Suppressor macrophage (primary cell): ENCODE results near the gene OR52B2.

ENCODE experiments used
- DNase-seq, 4 experiments: peaks; one replicate each; pipeline ENCODE4 v3.0.0-alpha.2; 2020 to 2022
- total RNA-seq, 17 experiments: gene quantifications; one replicate each; lab custom pipeline; 2026; ENCODE audit warnings: mixed read lengths in 6 of 17, inconsistent platforms in 3 of 17; lab: John Stamatoyannopoulos, UW

The OR52B2 gene
- 0 to 0.66 (median 0) reads per million in 17 experiments for total RNA-seq

- no peak for DNase-seq
Measured at GRCh38 chr11:6170226-6170625, at the start of gene OR52B2. Gene OR52B2, minus strand, starts transcription at chr11:6170326. Its CDS starts 0 bp downstream, at chr11:6170326.

- peak; percentile 38 to 72 (median 60) for DNase-seq
Measured at GRCh38 chr11:6219359-6219758, 49.2 kb upstream of the OR52B2 start.

GRCh38 chr11:6217722-6218121 is 47.6 kb upstream of the OR52B2 start:
- no peak for DNase-seq

GRCh38 chr11:6216501-6216900 is 46.4 kb upstream of the OR52B2 start:
- no peak for DNase-seq

- no peak for DNase-seq
Measured at GRCh38 chr11:6214530-6214929, 44.4 kb upstream of the OR52B2 start.

- no peak for DNase-seq
Measured at GRCh38 chr11:6210274-6210955, 40.3 kb upstream of the OR52B2 start.

GRCh38 chr11:6209801-6210200 is 39.7 kb upstream of the OR52B2 start:
- DNase-seq, result no peak

- DNase-seq, result no peak
Measured at GRCh38 chr11:6206456-6207180, 36.5 kb upstream of the OR52B2 start.

GRCh38 chr11:6205366-6205765 is 35.2 kb upstream of the OR52B2 start, which contains the start of gene C11orf42:
Gene C11orf42, plus strand, starts transcription at chr11:6205557. Its CDS starts 59 bp downstream, at chr11:6205616.
- no peak for DNase-seq

- DNase-seq, result peak; percentile 50 to 85 (median 70)
Measured at GRCh38 chr11:6204706-6205105, 34.6 kb upstream of the OR52B2 start.

GRCh38 chr11:6203327-6203726 is 33.2 kb upstream of the OR52B2 start:
- no peak for DNase-seq

GRCh38 chr11:6202041-6202440 is 31.9 kb upstream of the OR52B2 start:
- DNase-seq, result no peak

GRCh38 chr11:6201481-6201880 is 31.4 kb upstream of the OR52B2 start:
- peak; percentile 39 to 81 (median 62) for DNase-seq

- peak; percentile 88 to 97 (median 92) for DNase-seq
Measured at GRCh38 chr11:6200975-6201374, 30.8 kb upstream of the OR52B2 start.

- no peak for DNase-seq
Measured at GRCh38 chr11:6199174-6199810, 29.2 kb upstream of the OR52B2 start, which contains the start of gene OR52W1. Gene OR52W1, plus strand, starts transcription at chr11:6199224. Its CDS starts 0 bp downstream, at chr11:6199224.

- DNase-seq, result no peak
Measured at GRCh38 chr11:6197466-6198200, 27.5 kb upstream of the OR52B2 start.

- no peak for DNase-seq
Measured at GRCh38 chr11:6196396-6196795, 26.3 kb upstream of the OR52B2 start.

GRCh38 chr11:6194065-6194581 is 24.0 kb upstream of the OR52B2 start:
- peak; percentile 27 to 78 (median 50) for DNase-seq

GRCh38 chr11:6191742-6192141 is 21.6 kb upstream of the OR52B2 start:
- peak; percentile 57 to 85 (median 64) for DNase-seq

GRCh38 chr11:6175440-6175839 is 5.3 kb upstream of the OR52B2 start:
- no peak for DNase-seq

GRCh38 chr11:6156628-6157359 is 13.3 kb downstream of the OR52B2 start:
- peak in 3 of 4 experiments; percentile 13 to 37 (median 25) for DNase-seq

GRCh38 chr11:6152126-6152525 is 18.0 kb downstream of the OR52B2 start:
- no peak for DNase-seq
